PC-3 (cell line): ENCODE data around the gene ARHGAP26. TPM values are rescaled to one million over a fixed set of nuclear protein-coding genes. Genes with fewer than 3 reads are reported as not detected.

Source experiments
- ATAC-seq: fragments of 200-7000 bp; cut with Tn5 transposase; 2 replicates; pipeline ENCODE4 v1.9.1; 2020; ENCODE audit warnings: mild to moderate bottlenecking, moderate library complexity
- BruUV-seq: library from RNA; stranded (reverse); fragments of 400-500 nt; replicated peaks from 2 replicates; lab custom pipeline; 2021; lab: Mats Ljungman, UMichigan
- CTCF ChIA-PET: fragments of 300-600 bp; sonication (Branson Sonifier 250); formaldehyde crosslinking; loops from one replicate; lab custom pipeline; 2022; ENCODE audit warnings: antibody characterized with exemption; lab: Charles Lee
- POLR2A ChIA-PET: fragments of 300-600 bp; sonication (Branson Sonifier 250); formaldehyde crosslinking; loops from one replicate; lab custom pipeline; 2022; ENCODE audit warnings: antibody characterized with exemption; ENCODE audit not compliant: unreplicated experiment; lab: Charles Lee
- DNase-seq: peaks from one replicate; pipeline ENCODE4 v3.0.0-alpha.2; 2015
- H2AFZ ChIP-seq: fragments of 300-600 bp; sonication (generic); 2 replicates; pipeline ENCODE4 v1.6.0; 2016; ENCODE audit warnings: antibody characterized with exemption, low read length
- H3F3A ChIP-seq: fragments of 300-600 bp; sonication (generic); one replicate; pipeline ENCODE4 v1.6.0; 2017; ENCODE audit warnings: antibody characterized with exemption, low read length, control low read depth, mild to moderate bottlenecking; ENCODE audit not compliant: unreplicated experiment
- H3K27ac ChIP-seq: fragments of 300-600 bp; sonication (generic); 2 replicates; pipeline ENCODE4 v1.5.1; 2016; ENCODE audit warnings: mild to moderate bottlenecking, low read length
- H3K27me3 ChIP-seq: fragments of 300-600 bp; sonication (generic); 2 replicates; pipeline ENCODE4 v1.6.1; 2016; ENCODE audit warnings: low read length, mixed read lengths
- H3K36me3 ChIP-seq: fragments of 300-600 bp; sonication (generic); 2 replicates; pipeline ENCODE4 v1.6.1; 2016; ENCODE audit warnings: low read depth, mixed run types, low read length, mixed read lengths
- H3K4me1 ChIP-seq: fragments of 300-600 bp; sonication (generic); 2 replicates; pipeline ENCODE4 v1.5.1; 2016; ENCODE audit warnings: low read length; ENCODE audit not compliant: insufficient read depth
- H3K4me2 ChIP-seq: fragments of 300-600 bp; sonication (generic); 2 replicates; pipeline ENCODE4 v1.6.0; 2016; ENCODE audit warnings: low read length
- H3K4me3 ChIP-seq: fragments of 300-600 bp; sonication (generic); 2 replicates; pipeline ENCODE4 v1.5.1; 2016; ENCODE audit warnings: mild to moderate bottlenecking, low read length, mixed read lengths
- H3K79me2 ChIP-seq: fragments of 300-600 bp; sonication (generic); 2 replicates; pipeline ENCODE4 v1.6.1; 2017; ENCODE audit warnings: low read length, mixed read lengths
- H3K9ac ChIP-seq: fragments of 300-600 bp; sonication (generic); 2 replicates; pipeline ENCODE4 v1.6.0; 2016; ENCODE audit warnings: mild to moderate bottlenecking, low read length
- H3K9me2 ChIP-seq: fragments of 300-600 bp; sonication (generic); replicated peaks from 2 replicates; pipeline ENCODE4 v1.6.1; 2016; ENCODE audit warnings: mixed run types, low read length, mixed read lengths
- H3K9me3 ChIP-seq: fragments of 300-600 bp; sonication (generic); 2 replicates; pipeline ENCODE4 v1.6.1; 2016; ENCODE audit warnings: low read length, mixed read lengths
- H4K20me1 ChIP-seq: fragments of 300-600 bp; sonication (generic); 2 replicates; pipeline ENCODE4 v1.6.1; 2016; ENCODE audit warnings: low read length, mixed read lengths
- CTCF ChIP-seq: fragments of 300-600 bp; sonication (generic); conservative IDR thresholded peaks from 2 replicates; pipeline ENCODE4 v1.5.1; 2017; ENCODE audit warnings: antibody characterized with exemption, low read depth, mild to moderate bottlenecking, low read length
- EZH2 ChIP-seq: fragments of 300-600 bp; sonication (generic); IDR thresholded peaks from one replicate; pipeline ENCODE4 v1.6.1; 2017; ENCODE audit warnings: antibody characterized with exemption, mild to moderate bottlenecking, low read length; ENCODE audit not compliant: unreplicated experiment
- EZH2phosphoT487 ChIP-seq: fragments of 300-600 bp; sonication (generic); IDR thresholded peaks from 2 replicates; pipeline ENCODE4 v1.6.1; 2018; ENCODE audit warnings: mild to moderate bottlenecking, antibody characterized with exemption, low read length, borderline replicate concordance
- intact Hi-C: fragments of 100-400 bp; cut with micrococcal nuclease; formaldehyde crosslinking; loops from 2 replicates; pipeline ENCODE4 v1.9.0; 2023
- total RNA-seq: library from RNA; depleted of rRNA; stranded (reverse); fragments of >200 nt; gene quantifications from 2 replicates; pipeline ENCODE4 v1.2.3, GENCODE V29; 2014

ARHGAP26 gene
- total RNA-seq, 1 experiment from 2014 or later, result 11.7 TPM

GRCh38 chr5:143003328-143003636 lies 233.1 kb downstream of the ARHGAP26 start:
- Histone ChIP-seq H3K27ac (no peak overlapping the region), H3K9ac (no peak overlapping the region)

GRCh38 chr5:143004361-143005145 lies 234.4 kb downstream of the ARHGAP26 start:
- intact Hi-C loops, result loop anchor here (10.0 kb wide), 1 partner anchor 820 kb away; no protein-coding TSS in a partner anchor
- CTCF ChIA-PET, result no interaction called here

More at GRCh38 chr5:143003328-143003636, 233.1 kb downstream of the ARHGAP26 start:
- no peaks in the 10 kb centered on the region for H3F3A ChIP-seq
- no peak for TF ChIP-seq CTCF
- no peak overlapping the region for H3K4me2 ChIP-seq
- H3K79me2 ChIP-seq, result no peaks in the 10 kb centered on the region
- no peaks in the 10 kb centered on the region for H3K36me3 ChIP-seq
- BruUV-seq, result no TSS peak
- intact Hi-C loops, result loop anchor here (2.0 to 10.0 kb wide), 2 partner anchors 400 to 822 kb away; partner anchors contain the start of gene NR3C1
- H3K27me3 ChIP-seq, result no peaks in the 10 kb centered on the region
- ATAC-seq (no peak), DNase-seq (no peak)
- no peaks in the 10 kb centered on the region for H4K20me1 ChIP-seq
- POLR2A ChIA-PET, result no interaction called here
- H3K9me3 ChIP-seq, result no peaks in the 10 kb centered on the region
- H3K4me1 ChIP-seq, result peaks cover 20% of the 10 kb centered on the region
- CTCF ChIA-PET, result interaction anchor here (0.6 kb wide), 1 partner anchor 401 kb away, joined by 4 read pairs; no protein-coding TSS in a partner anchor
- H3K4me3 ChIP-seq, result no peak overlapping the region
- no peaks in the 10 kb centered on the region for H3K9me2 ChIP-seq
- H2AFZ ChIP-seq, result no peak overlapping the region

More at GRCh38 chr5:143004361-143005145, 234.4 kb downstream of the ARHGAP26 start:
- Histone ChIP-seq H3K4me3 (no peak overlapping the region), H3K36me3 (no peaks in the 10 kb centered on the region), H4K20me1 (no peaks in the 10 kb centered on the region), H3K4me1 (peaks cover 29% of the 10 kb centered on the region), H3K9ac (no peak overlapping the region), H3F3A (no peaks in the 10 kb centered on the region), H3K9me3 (no peaks in the 10 kb centered on the region), H3K9me2 (no peaks in the 10 kb centered on the region), H3K4me2 (no peak overlapping the region), H2AFZ (no peak overlapping the region), H3K27ac (no peak overlapping the region), H3K79me2 (no peaks in the 10 kb centered on the region), H3K27me3 (no peaks in the 10 kb centered on the region)
- DNase-seq (no peak), ATAC-seq (no peak)
- no TSS peak for BruUV-seq
- TF ChIP-seq CTCF (no peak), EZH2 (no peak), EZH2phosphoT487 (no peak)
- POLR2A ChIA-PET, result no interaction called here
